Chondrocyte (in vitro differentiated cells): ENCODE data around the gene SERF2. TPM values are rescaled to one million over a fixed set of nuclear protein-coding genes. Genes with fewer than 3 reads are reported as not detected.

Experiments
- DNase-seq: peaks from one replicate; pipeline ENCODE4 v3.0.0; 2021; ENCODE audit warnings: mixed read lengths, low spot score
- H3K27ac Mint-ChIP-seq: one replicate; pipeline ENCODE4 v1.8.0; 2021; ENCODE audit warnings: mild to moderate bottlenecking, moderate library complexity, mixed read lengths; ENCODE audit not compliant: unreplicated experiment
- H3K27me3 Mint-ChIP-seq: 2 replicates; pipeline ENCODE4 v1.8.0; 2021; ENCODE audit warnings: low read depth, mixed read lengths
- H3K36me3 Mint-ChIP-seq: 2 replicates; pipeline ENCODE4 v1.8.0; 2021; ENCODE audit warnings: low read depth, mixed read lengths
- H3K4me1 Mint-ChIP-seq: 2 replicates; pipeline ENCODE4 v1.8.0; 2021; ENCODE audit warnings: low read depth, mild to moderate bottlenecking, mixed read lengths
- H3K4me3 Mint-ChIP-seq: one replicate; pipeline ENCODE4 v1.8.0; 2021; ENCODE audit warnings: mild to moderate bottlenecking, moderate library complexity, mixed read lengths; ENCODE audit not compliant: unreplicated experiment
- H3K9me3 Mint-ChIP-seq: 2 replicates; pipeline ENCODE4 v1.8.0; 2021; ENCODE audit warnings: low read depth, mixed read lengths
- total RNA-seq: library from RNA; stranded (reverse); gene quantifications from 3 replicates; pipeline ENCODE4 v1.2.1, GENCODE V29; 2021
- TF ChIP-seq, protein P1 (sequence below): fragments of 200-600 bp; sonication (generic); IDR thresholded peaks from 2 replicates; pipeline ENCODE4 v1.5.0; 2021; ENCODE audit warnings: antibody characterized with exemption, mild to moderate bottlenecking, moderate library complexity

The SERF2 gene
- total RNA-seq, 1 donor from 2014 or later: 1,502 TPM

DNA sequence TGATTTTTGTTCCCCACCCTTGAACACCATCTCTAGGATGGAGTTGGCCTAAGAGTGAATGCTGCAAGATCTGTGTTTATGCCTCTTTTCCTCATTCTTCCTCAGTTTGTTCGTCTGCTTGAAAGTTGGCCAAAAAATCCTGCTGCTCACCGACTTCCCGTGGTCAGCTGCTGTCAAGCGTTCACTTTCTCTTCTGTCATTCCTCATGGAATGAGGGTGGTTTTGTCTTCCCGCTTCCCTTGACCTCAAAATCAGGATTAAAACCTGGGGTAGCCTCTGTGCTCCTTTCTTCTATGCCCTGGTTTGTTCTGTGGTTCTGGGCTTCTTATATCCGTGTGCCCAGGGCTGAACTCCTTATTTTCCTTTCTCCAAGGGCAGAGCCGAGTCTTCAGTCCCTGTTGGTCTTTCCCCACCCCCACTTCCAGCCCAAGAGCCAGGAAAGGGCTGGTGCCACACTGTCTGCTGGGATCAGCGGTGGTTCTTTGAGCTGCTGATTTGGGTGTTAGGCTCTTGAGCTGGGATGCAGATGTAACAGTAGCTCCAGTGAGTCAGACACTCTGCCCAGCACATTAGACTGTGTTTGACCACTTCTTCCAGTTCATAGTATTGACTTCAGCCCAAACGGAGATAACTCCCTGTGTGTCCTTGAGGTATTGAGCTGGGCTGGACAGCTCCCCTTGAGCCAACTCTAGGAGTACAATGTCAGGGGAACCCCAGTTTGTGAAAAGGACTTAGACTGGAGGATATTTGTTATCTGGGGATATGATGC is 2.3 kb downstream of the SERF2 start:
- DNase-seq: no peak
- no peaks in the 10 kb centered on the region for H3K27me3 Mint-ChIP-seq
- peak overlapping the region; percentile 88 for H3K4me3 Mint-ChIP-seq
- no peaks in the 10 kb centered on the region for H3K9me3 Mint-ChIP-seq
- H3K36me3 Mint-ChIP-seq: peaks cover 23% of the 10 kb centered on the region
- peak overlapping the region; percentile 97 for H3K27ac Mint-ChIP-seq
- peaks cover 59% of the 10 kb centered on the region for H3K4me1 Mint-ChIP-seq
- TF ChIP-seq, protein P1, sequence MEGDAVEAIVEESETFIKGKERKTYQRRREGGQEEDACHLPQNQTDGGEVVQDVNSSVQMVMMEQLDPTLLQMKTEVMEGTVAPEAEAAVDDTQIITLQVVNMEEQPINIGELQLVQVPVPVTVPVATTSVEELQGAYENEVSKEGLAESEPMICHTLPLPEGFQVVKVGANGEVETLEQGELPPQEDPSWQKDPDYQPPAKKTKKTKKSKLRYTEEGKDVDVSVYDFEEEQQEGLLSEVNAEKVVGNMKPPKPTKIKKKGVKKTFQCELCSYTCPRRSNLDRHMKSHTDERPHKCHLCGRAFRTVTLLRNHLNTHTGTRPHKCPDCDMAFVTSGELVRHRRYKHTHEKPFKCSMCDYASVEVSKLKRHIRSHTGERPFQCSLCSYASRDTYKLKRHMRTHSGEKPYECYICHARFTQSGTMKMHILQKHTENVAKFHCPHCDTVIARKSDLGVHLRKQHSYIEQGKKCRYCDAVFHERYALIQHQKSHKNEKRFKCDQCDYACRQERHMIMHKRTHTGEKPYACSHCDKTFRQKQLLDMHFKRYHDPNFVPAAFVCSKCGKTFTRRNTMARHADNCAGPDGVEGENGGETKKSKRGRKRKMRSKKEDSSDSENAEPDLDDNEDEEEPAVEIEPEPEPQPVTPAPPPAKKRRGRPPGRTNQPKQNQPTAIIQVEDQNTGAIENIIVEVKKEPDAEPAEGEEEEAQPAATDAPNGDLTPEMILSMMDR: no peak

DNA sequence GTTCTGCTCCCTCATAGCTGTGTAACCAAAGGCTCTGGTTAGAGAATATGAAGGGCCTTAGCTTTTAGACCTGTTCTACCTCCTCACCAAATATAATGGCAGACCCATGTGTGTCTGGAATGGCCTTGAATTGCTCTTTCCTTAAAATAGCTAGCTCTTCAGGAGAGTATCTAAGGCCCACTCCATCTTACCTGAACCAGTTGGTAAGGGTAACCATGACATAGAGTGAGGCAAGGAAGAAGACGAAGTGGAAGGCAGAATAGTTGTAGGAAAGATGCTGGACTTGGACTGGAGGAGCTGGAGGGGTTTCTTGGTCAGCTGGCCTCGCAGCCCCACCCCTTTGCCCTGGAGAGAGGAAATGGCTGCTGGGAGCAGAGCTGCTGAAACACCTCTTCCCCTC is 3.1 kb downstream of the SERF2 start:
- Mint-ChIP-seq H3K27ac (peak overlapping the region; percentile 97), H3K4me1 (peaks cover 66% of the 10 kb centered on the region), H3K9me3 (no peaks in the 10 kb centered on the region), H3K36me3 (peaks cover 23% of the 10 kb centered on the region), H3K27me3 (no peaks in the 10 kb centered on the region), H3K4me3 (peak overlapping the region; percentile 43)
- DNase-seq: no peak
- TF ChIP-seq, protein P1: no peak

DNA sequence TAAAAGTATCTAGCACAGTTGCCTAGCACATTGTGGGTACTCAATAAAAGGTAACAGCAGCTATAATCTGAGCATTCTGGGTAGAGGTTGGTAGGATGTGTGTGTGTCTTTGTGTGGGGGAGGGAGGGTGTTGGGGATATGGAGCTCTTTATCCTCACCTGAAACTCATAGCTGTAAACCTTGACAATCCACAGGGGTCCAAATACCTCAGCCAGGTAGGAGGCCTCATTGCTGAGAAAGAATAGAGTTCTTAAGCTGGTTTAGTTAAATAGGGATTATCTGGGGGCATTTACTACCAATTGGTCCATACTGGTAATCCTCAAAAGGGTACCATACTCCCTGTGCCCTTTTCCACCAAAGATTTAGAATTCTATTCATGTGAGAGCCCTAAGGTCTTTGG is 3.9 kb downstream of the SERF2 start:
- H3K4me1 Mint-ChIP-seq: peaks cover 72% of the 10 kb centered on the region
- peak overlapping the region; percentile 43 for H3K4me3 Mint-ChIP-seq
- H3K27me3 Mint-ChIP-seq: no peaks in the 10 kb centered on the region
- H3K27ac Mint-ChIP-seq: peak overlapping the region; percentile 97
- peaks cover 25% of the 10 kb centered on the region for H3K36me3 Mint-ChIP-seq
- TF ChIP-seq, protein P1: no peak
- DNase-seq: no peak
- H3K9me3 Mint-ChIP-seq: no peaks in the 10 kb centered on the region

DNA sequence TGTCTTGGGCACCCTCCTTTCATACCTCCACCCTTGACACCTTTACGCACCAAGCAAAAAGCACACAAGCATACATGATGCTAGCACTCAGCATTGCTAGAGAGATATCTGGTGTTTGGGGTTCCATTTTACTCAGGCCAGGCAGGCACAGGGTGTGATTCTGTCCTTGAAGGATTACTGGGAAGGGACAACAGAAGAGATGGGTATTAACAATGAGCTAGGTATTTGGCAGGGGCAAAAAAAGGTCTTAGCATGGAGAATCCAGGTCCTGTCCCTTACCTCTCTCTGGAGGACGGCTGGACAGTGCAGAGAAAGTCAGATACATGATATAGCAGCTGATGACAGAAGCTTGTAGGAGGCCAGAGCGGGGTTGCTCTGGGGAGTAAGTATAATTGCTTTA is 4.4 kb downstream of the SERF2 start:
- peak overlapping the region; percentile 97 for H3K27ac Mint-ChIP-seq
- no peak for DNase-seq
- no peaks in the 10 kb centered on the region for H3K9me3 Mint-ChIP-seq
- peaks cover 75% of the 10 kb centered on the region for H3K4me1 Mint-ChIP-seq
- no peak overlapping the region for H3K4me3 Mint-ChIP-seq
- H3K27me3 Mint-ChIP-seq: no peaks in the 10 kb centered on the region
- H3K36me3 Mint-ChIP-seq: peaks cover 26% of the 10 kb centered on the region
- TF ChIP-seq, protein P1: no peak

DNA sequence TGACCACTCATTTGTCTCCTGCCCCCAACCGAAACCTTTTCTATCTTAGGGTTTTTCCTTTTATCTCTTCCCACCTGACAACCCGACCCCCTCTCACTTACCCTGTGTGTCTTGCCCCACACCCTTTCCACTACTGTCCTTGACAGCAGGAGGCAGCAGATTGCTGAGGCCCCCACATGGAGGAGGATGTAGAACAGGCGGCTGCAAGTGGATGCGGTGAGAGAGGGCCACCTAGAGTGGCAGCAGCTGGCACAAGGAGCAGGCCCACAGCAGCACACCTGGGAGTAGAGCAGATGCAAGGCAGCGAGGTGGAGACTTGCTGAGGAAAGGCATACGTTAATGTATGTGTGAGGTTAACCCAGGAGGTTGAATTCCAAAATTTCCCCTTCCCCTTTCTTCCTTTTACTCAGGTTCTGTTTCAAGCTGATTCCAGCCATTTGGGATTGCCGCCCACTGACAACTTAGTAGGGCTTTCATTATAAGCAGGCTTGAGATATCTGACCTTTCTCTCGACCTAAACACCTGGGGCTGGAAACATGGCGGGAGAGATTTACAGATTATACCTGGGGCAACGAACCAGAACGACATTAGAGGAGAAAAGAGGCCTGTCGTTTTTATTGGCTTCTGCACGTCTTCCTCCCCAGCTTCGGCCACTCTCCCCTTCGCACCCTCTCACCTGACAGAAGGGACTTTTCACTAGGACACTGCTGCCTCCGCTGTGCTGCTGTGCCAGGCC is 7.3 kb downstream of the SERF2 start:
- Mint-ChIP-seq H3K9me3 (no peaks in the 10 kb centered on the region), H3K4me3 (no peak overlapping the region), H3K4me1 (peaks cover 63% of the 10 kb centered on the region), H3K36me3 (peaks cover 17% of the 10 kb centered on the region), H3K27ac (peak overlapping the region; percentile 99), H3K27me3 (no peaks in the 10 kb centered on the region)
- no peak for DNase-seq
- TF ChIP-seq, protein P1: no peak
